RCC 7860 (cell line): ENCODE results near the gene MRGPRF.
"Not testable (repeated sequence)": the region's sequence is repeated elsewhere in the genome, so short reads cannot be mapped to it uniquely, and the experiment has no call there.

Experiments used
- DNase-seq: peaks from one replicate; pipeline ENCODE4 v3.0.0-alpha.2; 2015; ENCODE audit warnings: low spot score
- FAIRE-seq: peaks from 2 replicates; lab custom pipeline; 2012; peaks lifted over from hg19 to GRCh38; lab: Jason Lieb, UNC

MRGPRF gene

GRCh38 chr11:69004411-69005182 is 8.4 kb downstream of the MRGPRF start:
- FAIRE-seq (no peak), DNase-seq (no peak)

GRCh38 chr11:69003866-69004367 is 9.1 kb downstream of the MRGPRF start:
- FAIRE-seq (no peak), DNase-seq (no peak)

GRCh38 chr11:69003301-69003865 is 9.7 kb downstream of the MRGPRF start:
- DNase-seq = no peak

GRCh38 chr11:69002570-69003231 is 10.3 kb downstream of the MRGPRF start:
- no peak for DNase-seq
- no peak for FAIRE-seq

More at GRCh38 chr11:69003301-69003865, 9.7 kb downstream of the MRGPRF start:
- no peak for FAIRE-seq

GRCh38 chr11:69002110-69002569 is 10.9 kb downstream of the MRGPRF start:
- FAIRE-seq = no peak
- no peak for DNase-seq

- DNase-seq (no peak), FAIRE-seq (no peak)
Measured at GRCh38 chr11:69001243-69002081, 11.6 kb downstream of the MRGPRF start.

- DNase-seq = peak; percentile 13
- no peak for FAIRE-seq
Measured at GRCh38 chr11:69000831-69001242, 12.2 kb downstream of the MRGPRF start.

- FAIRE-seq (no peak), DNase-seq (no peak)
Measured at GRCh38 chr11:69000391-69000790, 12.7 kb downstream of the MRGPRF start.

GRCh38 chr11:68999748-69000355 is 13.2 kb downstream of the MRGPRF start:
- not testable (repeated sequence) for DNase-seq

GRCh38 chr11:68999093-68999747 is 13.8 kb downstream of the MRGPRF start:
- FAIRE-seq = no peak
- no peak for DNase-seq

More at GRCh38 chr11:68999748-69000355, 13.2 kb downstream of the MRGPRF start:
- not testable (repeated sequence) for FAIRE-seq

- DNase-seq = no peak
- no peak for FAIRE-seq
Measured at GRCh38 chr11:68998390-68998911, 14.6 kb downstream of the MRGPRF start.

GRCh38 chr11:68997995-68998348 is 15.1 kb downstream of the MRGPRF start:
- DNase-seq (no peak), FAIRE-seq (no peak)

GRCh38 chr11:68997124-68997994 is 15.7 kb downstream of the MRGPRF start:
- FAIRE-seq (no peak), DNase-seq (no peak)

GRCh38 chr11:68996376-68997123 is 16.5 kb downstream of the MRGPRF start:
- no peak for DNase-seq
- FAIRE-seq = no peak

GRCh38 chr11:68994894-68995285 is 18.2 kb downstream of the MRGPRF start:
- FAIRE-seq = no peak
- no peak for DNase-seq

GRCh38 chr11:68994161-68994893 is 18.7 kb downstream of the MRGPRF start:
- no peak for FAIRE-seq
- no peak for DNase-seq

GRCh38 chr11:68993546-68993945 is 19.5 kb downstream of the MRGPRF start:
- FAIRE-seq (no peak), DNase-seq (no peak)
